ENCODE measurements around the gene TRIM14.
"Not testable (repeated sequence)": the region's sequence is repeated elsewhere in the genome, so short reads cannot be mapped to it uniquely, and the experiment has no call there.

The TRIM14 gene

DNA sequence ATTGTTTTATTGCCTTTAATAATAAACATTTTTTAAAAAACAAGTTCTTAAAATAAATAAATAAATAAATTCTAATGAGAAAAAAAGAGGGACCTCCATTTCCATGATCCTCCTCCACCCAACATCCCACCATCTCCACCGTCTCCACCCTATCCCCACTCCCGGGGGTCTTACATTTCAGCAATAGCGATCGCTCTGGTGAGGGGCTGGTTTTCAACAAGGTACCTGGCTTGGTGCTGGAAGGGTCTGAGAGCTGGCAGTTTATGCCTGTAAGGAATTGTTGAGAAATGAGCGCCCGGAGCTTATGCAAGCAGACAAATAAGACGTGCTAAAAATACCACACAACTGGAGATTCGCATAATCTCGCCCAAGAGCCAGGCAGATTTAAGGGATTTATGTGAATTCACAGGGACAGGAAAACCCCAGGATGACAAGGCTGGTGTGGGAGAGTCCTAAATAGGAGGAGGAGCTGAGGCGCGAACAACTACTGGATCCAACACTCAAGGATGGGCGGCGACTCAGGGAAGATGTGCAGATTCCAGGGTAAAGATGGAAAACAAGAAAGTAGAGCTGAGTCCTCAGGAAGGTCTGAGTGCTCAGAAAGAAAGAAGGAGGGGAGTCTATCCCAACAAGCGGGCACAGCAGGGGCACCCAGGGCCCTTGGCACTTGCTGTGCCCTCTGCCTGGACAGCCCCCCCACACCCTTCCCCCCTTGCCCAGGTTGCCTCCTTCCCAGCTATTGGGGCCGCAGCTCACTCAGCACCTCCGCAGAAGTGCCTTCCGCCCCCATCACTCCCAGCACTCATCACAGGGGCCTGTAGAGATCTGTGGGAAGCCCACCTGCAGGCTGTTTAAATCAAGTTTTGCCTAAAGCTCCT, 27.0 kb downstream of the TRIM14 start:
- TF ChIP-seq, protein P1, sequence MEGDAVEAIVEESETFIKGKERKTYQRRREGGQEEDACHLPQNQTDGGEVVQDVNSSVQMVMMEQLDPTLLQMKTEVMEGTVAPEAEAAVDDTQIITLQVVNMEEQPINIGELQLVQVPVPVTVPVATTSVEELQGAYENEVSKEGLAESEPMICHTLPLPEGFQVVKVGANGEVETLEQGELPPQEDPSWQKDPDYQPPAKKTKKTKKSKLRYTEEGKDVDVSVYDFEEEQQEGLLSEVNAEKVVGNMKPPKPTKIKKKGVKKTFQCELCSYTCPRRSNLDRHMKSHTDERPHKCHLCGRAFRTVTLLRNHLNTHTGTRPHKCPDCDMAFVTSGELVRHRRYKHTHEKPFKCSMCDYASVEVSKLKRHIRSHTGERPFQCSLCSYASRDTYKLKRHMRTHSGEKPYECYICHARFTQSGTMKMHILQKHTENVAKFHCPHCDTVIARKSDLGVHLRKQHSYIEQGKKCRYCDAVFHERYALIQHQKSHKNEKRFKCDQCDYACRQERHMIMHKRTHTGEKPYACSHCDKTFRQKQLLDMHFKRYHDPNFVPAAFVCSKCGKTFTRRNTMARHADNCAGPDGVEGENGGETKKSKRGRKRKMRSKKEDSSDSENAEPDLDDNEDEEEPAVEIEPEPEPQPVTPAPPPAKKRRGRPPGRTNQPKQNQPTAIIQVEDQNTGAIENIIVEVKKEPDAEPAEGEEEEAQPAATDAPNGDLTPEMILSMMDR (conservative IDR thresholded peaks at IDR 0.05; ENCODE audit: low read depth, low read length) = no peak
- peak; percentile 51 for DNase-seq (ENCODE audit: low read depth)
- peak overlapping the region; percentile 1 for H3K4me3 ChIP-seq (ENCODE audit: low read length)

DNA sequence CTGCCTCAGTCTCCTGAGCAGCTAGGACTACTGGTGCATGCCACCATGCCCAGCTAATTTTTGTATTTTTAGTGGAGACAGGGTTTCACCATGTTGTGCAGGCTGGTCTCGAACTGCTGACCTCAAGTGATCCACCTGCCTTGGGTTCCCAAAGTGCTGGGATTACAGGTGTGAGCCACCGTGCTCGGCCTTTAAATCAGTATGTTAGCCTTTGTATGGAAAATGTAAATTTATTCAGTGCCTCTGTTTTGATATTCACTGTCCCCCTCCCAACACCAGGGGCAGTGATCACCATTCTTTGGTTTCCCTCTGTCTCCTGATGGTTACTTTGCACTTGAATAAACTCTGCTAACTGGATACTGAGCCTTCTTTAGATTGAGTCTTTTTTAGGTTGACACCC, 28.3 kb downstream of the TRIM14 start:
- H3K4me3 ChIP-seq (ENCODE audit: low read length); DNase-seq (ENCODE audit: low read depth): not testable (repeated sequence)
- TF ChIP-seq, protein P1 (conservative IDR thresholded peaks at IDR 0.05; ENCODE audit: low read depth, low read length) = peak; percentile 8

DNA sequence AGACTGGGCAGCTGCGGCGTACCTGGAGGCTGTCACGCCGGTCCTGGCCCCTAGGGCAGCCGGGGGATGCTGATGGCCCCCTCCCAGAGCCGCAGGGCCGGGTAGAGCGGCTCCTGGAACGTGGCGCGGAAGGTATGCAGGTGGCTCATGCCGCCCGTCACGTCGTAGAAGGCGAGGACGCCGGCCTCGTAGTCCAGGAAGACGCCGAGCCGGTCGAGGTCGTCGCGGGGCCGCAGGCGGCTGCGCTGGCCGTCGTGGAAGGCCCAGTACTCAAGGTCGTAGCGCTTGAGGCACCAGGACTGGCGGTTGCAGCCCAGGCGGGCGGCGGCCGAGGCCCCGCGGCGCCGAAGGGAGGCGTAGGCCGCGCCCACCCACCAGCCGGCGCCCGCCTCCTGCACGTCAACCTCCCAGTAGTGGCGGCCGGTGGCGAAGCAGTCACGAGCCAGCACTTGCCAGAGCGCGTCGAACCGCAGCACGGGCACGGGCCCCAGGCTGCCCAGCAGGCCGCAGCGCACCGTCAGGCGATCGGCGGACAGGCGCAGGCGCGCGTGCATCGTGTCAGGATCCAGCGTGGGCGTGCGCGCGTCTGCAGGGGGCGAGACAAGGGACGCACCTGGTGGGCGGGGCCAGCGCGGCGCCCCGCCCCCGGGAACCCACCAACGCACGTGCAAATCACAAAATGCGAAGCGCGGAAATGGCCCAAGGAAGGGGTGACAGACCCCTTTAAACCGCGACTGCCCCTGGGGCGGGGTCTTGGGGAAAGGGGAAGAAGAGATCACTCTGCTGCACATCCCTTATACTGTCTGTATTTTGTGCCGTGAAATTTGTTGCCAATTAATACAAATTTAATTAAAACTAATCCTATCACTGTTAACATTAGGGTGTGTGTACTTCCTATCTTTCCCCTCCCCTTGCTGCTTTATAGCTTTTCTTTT, 31.3 kb downstream of the TRIM14 start:
- TF ChIP-seq, protein P1 (conservative IDR thresholded peaks at IDR 0.05; ENCODE audit: low read depth, low read length) = peak; percentile 6
- peak; percentile 35 for DNase-seq (ENCODE audit: low read depth)
- H3K4me3 ChIP-seq (ENCODE audit: low read length) = peak overlapping the region; percentile 3

- no peak for DNase-seq (ENCODE audit: low read depth)
- no peak overlapping the region for H3K4me3 ChIP-seq (ENCODE audit: low read length)
- TF ChIP-seq, protein P1 (conservative IDR thresholded peaks at IDR 0.05; ENCODE audit: low read depth, low read length) = no peak
These were observed 32.6 kb downstream of the TRIM14 start for GRCh38 chr9:98086461-98086860.

DNA sequence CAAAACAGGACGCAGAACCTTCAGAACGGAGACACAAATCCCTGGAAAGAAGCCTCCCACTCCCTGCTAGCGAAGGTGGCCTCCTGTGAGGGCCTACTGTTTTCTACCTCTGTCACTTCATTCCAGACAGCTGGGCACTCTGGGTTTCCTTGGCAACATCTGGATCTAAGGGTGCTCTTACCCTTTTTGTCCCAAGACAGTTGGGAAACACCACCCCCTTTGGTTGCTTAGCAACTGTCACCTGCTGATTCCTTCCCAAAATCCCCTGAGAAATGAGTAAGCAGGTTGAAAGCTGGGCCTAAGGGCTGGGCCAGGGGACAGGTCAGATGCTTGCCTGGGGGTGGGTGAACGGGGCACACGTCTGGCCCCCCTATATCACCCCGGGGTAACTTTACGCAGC, 33.1 kb downstream of the TRIM14 start:
- TF ChIP-seq, protein P1 (conservative IDR thresholded peaks at IDR 0.05; ENCODE audit: low read depth, low read length) = no peak
- DNase-seq (ENCODE audit: low read depth) = no peak
- no peak overlapping the region for H3K4me3 ChIP-seq (ENCODE audit: low read length)

GRCh38 chr9:98085058-98085457, 34.0 kb downstream of the TRIM14 start:
- DNase-seq (ENCODE audit: low read depth) = no peak
- H3K4me3 ChIP-seq (ENCODE audit: low read length) = no peak overlapping the region
- TF ChIP-seq, protein P1 (conservative IDR thresholded peaks at IDR 0.05; ENCODE audit: low read depth, low read length) = no peak
